Spinal cord (tissue), 10 donors: ENCODE results near the gene KRTAP1-5. TPM values are rescaled to one million over a fixed set of nuclear protein-coding genes. Genes with fewer than 3 reads are reported as not detected.

Source experiments
- DNase-seq, 6 donors: peaks; one replicate each; pipeline versions ENCODE4 v3.0.0 to v3.0.0-alpha.2; 2013 to 2015; ENCODE audit warnings: low spot score in 6 of 6, low read depth in 4 of 6
- H3K27ac ChIP-seq: one replicate; pipeline ENCODE4 v1.5.1; 2013; ENCODE audit warnings: low read depth, low read length, control low read depth
- H3K27me3 ChIP-seq: one replicate; pipeline ENCODE4 v1.6.1; 2013; ENCODE audit warnings: low read length; ENCODE audit not compliant: control insufficient read depth, insufficient read depth
- H3K36me3 ChIP-seq: one replicate; pipeline ENCODE4 v1.6.1; 2013; ENCODE audit warnings: low read length; ENCODE audit not compliant: control insufficient read depth, insufficient read depth
- H3K4me1 ChIP-seq: one replicate; pipeline ENCODE4 v1.6.1; 2013; ENCODE audit warnings: low read length; ENCODE audit not compliant: control insufficient read depth, insufficient read depth
- H3K4me3 ChIP-seq: one replicate; pipeline ENCODE4 v1.5.1; 2013; ENCODE audit warnings: low read depth, low read length, control low read depth
- H3K9me3 ChIP-seq: one replicate; pipeline ENCODE4 v1.6.1; 2013; ENCODE audit warnings: low read length; ENCODE audit not compliant: control insufficient read depth, insufficient read depth
- WGBS: methylation state at CpG from one replicate; pipeline ENCODE4 v1.1.5; 2013; ENCODE audit warnings: missing lambda C conversion rate; ENCODE audit not compliant: insufficient coverage; 5-methylcytosine and 5-hydroxymethylcytosine counted together
- polyA plus RNA-seq, 2 donors: library from polyadenylated mRNA; unstranded; fragments of 120-200 nt; gene quantifications; one replicate each; pipeline ENCODE4 v1.2.1, GENCODE V29; 2013; ENCODE audit not compliant: insufficient read length in 2 of 2
- total RNA-seq, 2 donors: library from RNA; depleted of rRNA in 1 of 2; stranded (reverse); fragments of 120-200 nt in 1 of 2; fragments of >200 nt in 1 of 2; gene quantifications; one replicate each; pipeline versions ENCODE4 v1.2.3 to v1.2.4, GENCODE V29; 2013 to 2014
- donor health status: healthy.

Gene KRTAP1-5
- total and polyA plus RNA-seq, 4 donors = not detected

DNA sequence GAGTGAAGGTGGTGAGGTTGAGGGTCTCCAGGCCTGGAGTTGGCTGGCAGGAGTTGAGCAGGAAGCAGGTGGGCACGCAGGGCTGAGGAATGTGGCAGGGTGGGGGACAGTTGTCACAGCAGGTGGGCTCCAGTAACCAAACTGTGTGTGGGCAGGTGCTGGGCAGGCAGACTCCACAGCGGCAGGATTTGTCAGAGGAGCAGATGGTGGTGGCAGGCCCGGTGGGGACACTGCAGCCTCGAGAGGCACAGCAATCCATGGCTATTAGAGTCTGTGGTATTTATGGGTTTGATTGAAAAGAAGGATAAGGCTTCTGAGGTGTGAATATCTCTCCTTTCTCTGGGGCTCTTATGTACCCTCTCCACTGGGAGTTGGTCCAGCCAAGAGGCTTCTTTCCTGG is 33.2 kb downstream of the KRTAP1-5 start, which contains the start of gene KRTAP3-3:
Gene KRTAP3-3, minus strand, starts transcription at position 326 of the 400 bp plus-strand sequence. Its CDS starts 67 bp downstream, at position 259.
- 18% methylated on average over 3 of the region's 4 CpGs for WGBS
- Histone ChIP-seq H3K27ac (no peak within 1 kb of the TSS), H3K9me3 (no peaks in the 10 kb centered on the region), H3K27me3 (no peaks in the 10 kb centered on the region), H3K36me3 (no peaks in the 10 kb centered on the region), H3K4me3 (no peak within 1 kb of the TSS), H3K4me1 (no peaks in the 10 kb centered on the region)
- DNase-seq = no peak

DNA sequence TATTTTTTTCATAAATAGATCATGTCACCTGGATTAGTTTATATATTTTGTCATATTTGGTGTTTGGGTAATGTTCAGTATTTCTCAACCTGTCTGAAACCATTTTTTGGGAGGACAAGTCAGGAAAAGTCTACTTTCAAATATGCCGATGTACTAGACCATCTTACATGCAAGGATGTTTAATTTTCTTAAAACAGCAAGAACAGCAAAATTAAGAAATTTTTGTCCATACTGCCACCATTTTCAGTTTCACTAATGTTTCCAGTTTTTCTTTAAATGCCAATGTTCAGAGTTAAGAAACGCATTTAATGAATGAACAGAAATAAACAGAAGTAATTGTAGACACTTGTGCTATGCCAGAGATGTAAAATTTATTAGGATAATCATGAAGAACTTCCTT is 33.9 kb downstream of the KRTAP1-5 start:
- no peak overlapping the region for H3K4me3 ChIP-seq
- WGBS = 100% methylated on average over 1 of the region's 2 CpGs
- no peaks in the 10 kb centered on the region for H3K9me3 ChIP-seq
- H3K27me3 ChIP-seq = no peaks in the 10 kb centered on the region
- DNase-seq = no peak
- no peak overlapping the region for H3K27ac ChIP-seq
- no peaks in the 10 kb centered on the region for H3K36me3 ChIP-seq
- H3K4me1 ChIP-seq = no peaks in the 10 kb centered on the region

DNA sequence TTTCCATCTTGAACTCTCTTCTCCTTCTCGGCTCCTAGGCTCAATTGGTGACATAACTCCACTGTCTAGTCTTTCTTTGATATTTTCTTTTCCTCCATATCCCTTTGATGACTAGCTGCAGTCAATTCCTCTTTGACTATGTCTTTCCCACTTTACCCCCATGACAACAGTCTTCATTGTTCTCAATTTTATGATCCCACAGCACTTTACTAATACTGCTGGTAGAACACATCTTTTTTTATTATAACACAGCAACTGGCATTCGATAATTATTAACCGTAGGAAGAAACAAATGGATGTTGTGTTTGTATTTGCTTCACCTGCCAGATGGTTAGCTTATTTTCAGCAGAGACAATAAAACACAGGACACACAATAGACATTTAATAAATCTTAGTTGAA is 34.3 kb downstream of the KRTAP1-5 start:
- DNase-seq = no peak
- H3K27me3 ChIP-seq = no peaks in the 10 kb centered on the region
- H3K36me3 ChIP-seq = no peaks in the 10 kb centered on the region
- no peak overlapping the region for H3K4me3 ChIP-seq
- no peak overlapping the region for H3K27ac ChIP-seq
- H3K4me1 ChIP-seq = no peaks in the 10 kb centered on the region
- WGBS = 80% methylated on average over 1 of the region's 3 CpGs
- no peaks in the 10 kb centered on the region for H3K9me3 ChIP-seq

- H3K4me3 ChIP-seq = no peak overlapping the region
- no peaks in the 10 kb centered on the region for H3K36me3 ChIP-seq
- H3K27me3 ChIP-seq = no peaks in the 10 kb centered on the region
- no peaks in the 10 kb centered on the region for H3K9me3 ChIP-seq
- H3K4me1 ChIP-seq = no peaks in the 10 kb centered on the region
- no peak overlapping the region for H3K27ac ChIP-seq
- DNase-seq = no peak
- WGBS = 65% methylated on average over 7 of the region's 8 CpGs
Measured at GRCh38 chr17:40986920-40987319, 40.1 kb downstream of the KRTAP1-5 start.

- Histone ChIP-seq H3K4me1 (peaks cover 8% of the 10 kb centered on the region), H3K36me3 (no peaks in the 10 kb centered on the region), H3K27ac (no peak within 1 kb of the TSS), H3K4me3 (no peak within 1 kb of the TSS), H3K27me3 (no peaks in the 10 kb centered on the region), H3K9me3 (no peaks in the 10 kb centered on the region)
- no peak for DNase-seq
- WGBS = no CpG with 5 or more reads among the region's 3 CpGs
Measured at GRCh38 chr17:40984226-40984625, 42.8 kb downstream of the KRTAP1-5 start, which contains the start of gene KRT40. KRT40 (minus strand) TSS chr17:40984326; CDS start chr17:40984273, 53 bp downstream.

- H3K27me3 ChIP-seq = no peaks in the 10 kb centered on the region
- no peak overlapping the region for H3K27ac ChIP-seq
- 39% methylated on average over 3 of the region's 5 CpGs for WGBS
- H3K4me3 ChIP-seq = no peak overlapping the region
- no peak for DNase-seq
- no peaks in the 10 kb centered on the region for H3K9me3 ChIP-seq
- H3K4me1 ChIP-seq = peaks cover 8% of the 10 kb centered on the region
- no peaks in the 10 kb centered on the region for H3K36me3 ChIP-seq
Measured at GRCh38 chr17:40981115-40981514, 45.9 kb downstream of the KRTAP1-5 start.

DNA sequence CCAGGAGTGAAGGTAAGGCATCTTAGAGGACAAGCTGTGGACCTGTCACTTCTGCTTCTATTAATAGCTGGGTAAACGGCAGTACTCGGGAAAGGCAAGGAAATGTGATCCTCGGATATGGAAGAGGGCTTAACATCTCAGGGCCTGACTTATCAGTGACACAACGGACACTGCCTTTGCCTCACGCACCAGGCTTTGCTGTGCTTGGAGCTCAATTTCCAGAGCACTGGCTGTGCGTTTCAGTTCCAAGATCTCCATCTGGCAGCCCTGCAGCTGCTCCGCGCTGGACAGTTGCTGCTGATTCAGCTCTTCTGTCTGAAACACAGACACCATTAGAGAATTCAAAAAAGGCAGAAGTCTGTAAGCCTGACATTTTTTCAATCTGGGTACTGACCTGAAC is 46.4 kb downstream of the KRTAP1-5 start:
- peaks cover 8% of the 10 kb centered on the region for H3K4me1 ChIP-seq
- no peaks in the 10 kb centered on the region for H3K9me3 ChIP-seq
- H3K27ac ChIP-seq = no peak overlapping the region
- no peaks in the 10 kb centered on the region for H3K27me3 ChIP-seq
- H3K4me3 ChIP-seq = no peak overlapping the region
- peak in 5 of 6 donors; percentile 20 to 82 (median 46) for DNase-seq
- no peaks in the 10 kb centered on the region for H3K36me3 ChIP-seq
- 18% methylated on average over 8 of the region's 8 CpGs for WGBS

DNA sequence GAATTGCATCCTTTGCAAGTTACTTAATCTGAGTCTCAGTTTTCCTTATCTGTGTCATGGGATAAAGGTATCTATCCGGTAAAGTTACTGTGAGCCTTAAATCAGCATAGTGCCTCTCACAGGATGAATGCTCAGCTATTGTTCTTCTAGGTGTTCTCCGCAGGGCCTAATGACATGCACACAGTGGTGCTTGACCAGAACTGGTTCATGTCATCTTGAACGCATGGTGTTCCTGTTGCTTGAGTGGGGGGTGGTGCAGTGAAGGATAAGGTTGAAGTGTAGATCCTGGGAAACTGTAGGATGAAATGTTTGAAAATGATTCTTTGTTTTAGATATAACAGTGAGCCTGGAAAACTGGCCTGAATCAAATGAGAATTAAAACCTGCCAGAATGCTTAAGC is 46.9 kb downstream of the KRTAP1-5 start:
- no peak overlapping the region for H3K27ac ChIP-seq
- no peaks in the 10 kb centered on the region for H3K27me3 ChIP-seq
- H3K4me3 ChIP-seq = no peak overlapping the region
- no peaks in the 10 kb centered on the region for H3K36me3 ChIP-seq
- no peak for DNase-seq
- peaks cover 8% of the 10 kb centered on the region for H3K4me1 ChIP-seq
- no peaks in the 10 kb centered on the region for H3K9me3 ChIP-seq
- 90% methylated on average over 3 of the region's 3 CpGs for WGBS

GRCh38 chr17:40978575-40979151 is 48.3 kb downstream of the KRTAP1-5 start:
- Histone ChIP-seq H3K27ac (no peak overlapping the region), H3K4me1 (peaks cover 8% of the 10 kb centered on the region), H3K27me3 (no peaks in the 10 kb centered on the region), H3K4me3 (no peak overlapping the region), H3K36me3 (no peaks in the 10 kb centered on the region), H3K9me3 (no peaks in the 10 kb centered on the region)
- WGBS = 89% methylated on average over 12 of the region's 13 CpGs
- no peak for DNase-seq
